CD14-positive monocyte (primary cell): ENCODE data around the gene RAB6B. TPM values are rescaled to one million over a fixed set of nuclear protein-coding genes. Genes with fewer than 3 reads are reported as not detected.

Source experiments
- DNase-seq, 3 donors: peaks; one replicate each; pipeline ENCODE4 v3.0.0-alpha.2; 2011 to 2022
- H2AFZ ChIP-seq: 2 replicates; pipeline ENCODE4 v1.6.0; 2012; ENCODE audit warnings: mild to moderate bottlenecking, low read depth, low read length, inconsistent platforms; ENCODE audit not compliant: insufficient read depth, poor library complexity, severe bottlenecking
- H3K27ac ChIP-seq, 2 donors: 1 replicate in 1 of 2; 2 replicates in 1 of 2; pipeline ENCODE4 v1.5.1; 2012 to 2013; ENCODE audit warnings: low read length in 2 of 2, control low read depth in 1 of 2, inconsistent platforms in 1 of 2, low read depth in 1 of 2, mild to moderate bottlenecking in 1 of 2
- H3K27me3 ChIP-seq, 2 donors: one replicate each; pipeline versions ENCODE4 v1.6.0 to v1.6.1; 2011 to 2013; ENCODE audit warnings: low read length in 2 of 2; ENCODE audit not compliant: control insufficient read depth in 2 of 2, insufficient read depth in 2 of 2
- H3K36me3 ChIP-seq, 2 donors: replicated peaks in 1 of 2; 1 replicate in 1 of 2; 2 replicates in 1 of 2; pipeline versions ENCODE4 v1.5.1 to v1.6.1; 2012 to 2013; ENCODE audit warnings: low read length in 2 of 2, control low read depth in 1 of 2, inconsistent platforms in 1 of 2, mild to moderate bottlenecking in 1 of 2; ENCODE audit not compliant: insufficient read depth in 2 of 2, control insufficient read depth in 1 of 2
- H3K4me1 ChIP-seq, 2 donors: 1 replicate in 1 of 2; 2 replicates in 1 of 2; pipeline versions ENCODE4 v1.5.1 to v1.6.1; 2012 to 2013; ENCODE audit warnings: low read length in 2 of 2, control low read depth in 1 of 2, inconsistent platforms in 1 of 2, mild to moderate bottlenecking in 1 of 2, moderate library complexity in 1 of 2; ENCODE audit not compliant: insufficient read depth in 2 of 2, control insufficient read depth in 1 of 2
- H3K4me2 ChIP-seq: replicated peaks from 2 replicates; pipeline ENCODE3; 2012; ENCODE audit warnings: low read length, moderate library complexity, mild to moderate bottlenecking; ENCODE audit not compliant: poor library complexity, severe bottlenecking; ENCODE audit errors: extremely low read depth
- H3K4me3 ChIP-seq, 3 experiments: fragments of 200-600 bp in 1 of 3; sonication (generic) in 1 of 3; replicated peaks in 1 of 3; 1 replicate in 2 of 3; 2 replicates in 1 of 3; pipeline ENCODE4 v1.5.1; 2011 to 2013; ENCODE audit warnings: low read length in 3 of 3, mild to moderate bottlenecking in 3 of 3, control low read depth in 2 of 3, low read depth in 2 of 3, inconsistent platforms in 1 of 3, moderate library complexity in 1 of 3
- H3K79me2 ChIP-seq: 2 replicates; pipeline ENCODE4 v1.6.0; 2012; ENCODE audit warnings: mild to moderate bottlenecking, control low read depth, inconsistent platforms, low read length, moderate library complexity; ENCODE audit not compliant: insufficient read depth
- H3K9ac ChIP-seq: 2 replicates; pipeline ENCODE4 v1.6.0; 2017; ENCODE audit warnings: low read length, mild to moderate bottlenecking; ENCODE audit not compliant: insufficient read depth, poor library complexity, severe bottlenecking
- H3K9me3 ChIP-seq, 2 donors: replicated peaks in 1 of 2; 1 replicate in 1 of 2; 2 replicates in 1 of 2; pipeline versions ENCODE4 v1.5.1 to v1.6.1; 2012 to 2013; ENCODE audit warnings: low read length in 2 of 2, control low read depth in 1 of 2; ENCODE audit not compliant: control insufficient read depth in 1 of 2, insufficient read depth in 1 of 2
- H4K20me1 ChIP-seq: 2 replicates; pipeline ENCODE4 v1.6.0; 2012; ENCODE audit warnings: mild to moderate bottlenecking, low read length, control low read depth, moderate library complexity; ENCODE audit not compliant: insufficient read depth
- H3K27ac Mint-ChIP-seq, 7 donors: one replicate each; pipeline ENCODE4 v1.8.0; 2020; ENCODE audit warnings: mild to moderate bottlenecking in 7 of 7, mixed read lengths in 7 of 7, moderate library complexity in 6 of 7, inconsistent platforms in 2 of 7
- H3K27me3 Mint-ChIP-seq, 3 donors: one replicate each; pipeline ENCODE4 v1.8.0; 2021 to 2022; ENCODE audit warnings: low read depth in 3 of 3, mild to moderate bottlenecking in 3 of 3, mixed read lengths in 3 of 3, moderate library complexity in 3 of 3, inconsistent platforms in 1 of 3
- H3K36me3 Mint-ChIP-seq, 2 donors: one replicate each; pipeline ENCODE4 v1.8.0; 2020; ENCODE audit warnings: mixed read lengths in 2 of 2, inconsistent platforms in 1 of 2, mild to moderate bottlenecking in 1 of 2
- H3K4me1 Mint-ChIP-seq: one replicate; pipeline ENCODE4 v1.8.0; 2020; ENCODE audit warnings: mild to moderate bottlenecking, mixed read lengths
- H3K4me3 Mint-ChIP-seq, 2 donors: one replicate each; pipeline ENCODE4 v1.8.0; 2020; ENCODE audit warnings: mild to moderate bottlenecking in 2 of 2, mixed read lengths in 2 of 2, moderate library complexity in 1 of 2
- H3K9me3 Mint-ChIP-seq, 7 donors: one replicate each; pipeline ENCODE4 v1.8.0; 2020 to 2022; ENCODE audit warnings: mixed read lengths in 7 of 7, mild to moderate bottlenecking in 6 of 7, moderate library complexity in 6 of 7, inconsistent platforms in 2 of 7
- WGBS: methylation state at CpG from one replicate; pipeline ENCODE4 v1.1.5; 2013; ENCODE audit warnings: missing lambda C conversion rate; ENCODE audit not compliant: insufficient coverage; 5-methylcytosine and 5-hydroxymethylcytosine counted together
- intact Hi-C, 2 donors: fragments of 100-400 bp; cut with micrococcal nuclease; formaldehyde crosslinking; loops; one replicate each; pipeline versions ENCODE4 v1.15.0 to v1.15.1; 2023
- polyA plus RNA-seq, 3 donors: library from polyadenylated mRNA; depleted of rRNA in 1 of 3; unstranded in 2 of 3; stranded (reverse) in 1 of 3; fragments of 300-500 nt in 2 of 3; fragments of >200 nt in 1 of 3; fragmentation: Illumina TruSeq in 2 of 3; gene quantifications; 1 replicate in 2 of 3; 2 replicates in 1 of 3; pipeline ENCODE4 v1.2.3, GENCODE V29; 2012 to 2021
- TF ChIP-seq, protein P1 (sequence below): fragments of 200-600 bp; IDR thresholded peaks from one replicate; pipeline ENCODE4 v1.8.0; 2022; ENCODE audit warnings: antibody characterized with exemption, mild to moderate bottlenecking

The RAB6B gene
- polyA plus RNA-seq, 3 donors: 0.46 TPM; not detected in 2

DNA sequence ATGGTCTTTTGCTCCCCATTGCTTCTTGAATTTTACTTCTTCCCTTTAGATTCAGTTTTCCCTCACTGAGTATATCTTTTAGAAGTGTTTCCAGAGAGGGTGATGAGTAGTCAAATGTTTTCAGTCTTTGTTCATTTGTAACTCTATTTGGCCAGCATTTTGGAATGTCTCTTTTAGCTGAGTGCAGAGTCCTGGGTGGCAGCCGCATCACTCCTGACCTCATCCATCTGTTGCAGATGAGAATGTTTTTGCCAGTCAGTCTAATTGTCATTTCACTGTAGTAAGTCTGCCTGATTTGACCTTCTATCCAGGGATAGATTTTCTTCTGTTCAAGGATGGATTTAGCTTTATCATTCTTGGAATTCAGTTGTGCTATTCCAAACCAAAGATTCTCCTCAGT is 82.8 kb downstream of the RAB6B start:
- H3K4me1 ChIP-seq: no peaks in the 10 kb centered on the region
- Mint-ChIP-seq H3K27me3 (no peaks in the 10 kb centered on the region), H3K4me3 (no peak overlapping the region), H3K4me1 (no peaks in the 10 kb centered on the region), H3K27ac (no peak overlapping the region), H3K36me3 (peaks cover 68 to 86% of the 10 kb centered on the region in 2 donors), H3K9me3 (no peaks in the 10 kb centered on the region)
- H3K79me2 ChIP-seq: peaks cover 3% of the 10 kb centered on the region
- intact Hi-C loops: no loop called here
- no peak overlapping the region for H3K9ac ChIP-seq
- H4K20me1 ChIP-seq: no peaks in the 10 kb centered on the region
- WGBS: 80% methylated on average over 1 of the region's 1 CpG
- H2AFZ ChIP-seq: no peak overlapping the region
- H3K27me3 ChIP-seq: no peaks in the 10 kb centered on the region
- H3K4me2 ChIP-seq: no peak overlapping the region
- H3K27ac ChIP-seq: no peak overlapping the region
- no peak for DNase-seq
- H3K9me3 ChIP-seq: no peaks in the 10 kb centered on the region
- TF ChIP-seq, protein P1, sequence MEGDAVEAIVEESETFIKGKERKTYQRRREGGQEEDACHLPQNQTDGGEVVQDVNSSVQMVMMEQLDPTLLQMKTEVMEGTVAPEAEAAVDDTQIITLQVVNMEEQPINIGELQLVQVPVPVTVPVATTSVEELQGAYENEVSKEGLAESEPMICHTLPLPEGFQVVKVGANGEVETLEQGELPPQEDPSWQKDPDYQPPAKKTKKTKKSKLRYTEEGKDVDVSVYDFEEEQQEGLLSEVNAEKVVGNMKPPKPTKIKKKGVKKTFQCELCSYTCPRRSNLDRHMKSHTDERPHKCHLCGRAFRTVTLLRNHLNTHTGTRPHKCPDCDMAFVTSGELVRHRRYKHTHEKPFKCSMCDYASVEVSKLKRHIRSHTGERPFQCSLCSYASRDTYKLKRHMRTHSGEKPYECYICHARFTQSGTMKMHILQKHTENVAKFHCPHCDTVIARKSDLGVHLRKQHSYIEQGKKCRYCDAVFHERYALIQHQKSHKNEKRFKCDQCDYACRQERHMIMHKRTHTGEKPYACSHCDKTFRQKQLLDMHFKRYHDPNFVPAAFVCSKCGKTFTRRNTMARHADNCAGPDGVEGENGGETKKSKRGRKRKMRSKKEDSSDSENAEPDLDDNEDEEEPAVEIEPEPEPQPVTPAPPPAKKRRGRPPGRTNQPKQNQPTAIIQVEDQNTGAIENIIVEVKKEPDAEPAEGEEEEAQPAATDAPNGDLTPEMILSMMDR: no peak
- H3K4me3 ChIP-seq: no peak overlapping the region
- H3K36me3 ChIP-seq: peaks cover 69 to 96% of the 10 kb centered on the region in 2 donors

DNA sequence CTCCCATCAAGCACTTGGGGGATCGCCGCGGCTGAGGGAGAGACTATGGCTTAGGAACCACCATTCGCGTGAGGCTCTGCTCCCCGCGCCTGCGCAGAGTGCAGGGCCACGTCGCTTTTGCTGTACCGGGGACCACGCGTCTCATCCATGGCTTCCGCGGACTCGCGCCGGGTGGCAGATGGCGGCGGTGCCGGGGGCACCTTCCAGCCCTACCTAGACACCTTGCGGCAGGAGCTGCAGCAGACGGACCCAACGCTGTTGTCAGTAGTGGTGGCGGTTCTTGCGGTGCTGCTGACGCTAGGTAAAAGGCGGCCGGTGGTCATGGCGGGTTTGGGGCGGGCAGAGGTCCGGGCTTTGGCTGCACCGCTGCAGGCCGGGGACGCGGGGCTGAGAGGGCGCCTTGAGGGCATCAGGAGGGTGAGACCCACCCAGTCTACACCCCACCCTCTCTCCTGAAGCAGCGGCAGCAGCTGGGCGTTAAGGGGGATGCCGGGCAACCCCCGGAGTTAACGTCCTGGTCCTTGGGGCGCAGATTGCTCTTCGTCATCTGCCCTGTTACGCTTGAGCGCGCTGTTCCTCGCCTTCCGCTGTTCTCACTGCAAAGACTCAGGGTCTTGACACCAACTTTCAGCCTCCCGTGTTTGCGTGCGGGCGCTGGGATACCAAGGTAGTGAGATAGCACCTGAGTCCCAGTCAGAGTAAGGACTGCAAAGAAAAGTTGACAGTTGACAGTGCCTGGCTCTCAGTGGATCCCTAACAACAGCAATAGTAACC is 89.8 kb downstream of the RAB6B start, which contains the start of gene SRPRB:
Gene SRPRB (plus strand): TSS at position 114 of the 774 bp plus-strand sequence. CDS start 34 bp downstream, at position 148.
- H3K27ac ChIP-seq: peak within 1 kb of the TSS; percentile 19 to 73
- TF ChIP-seq, protein P1: no peak
- peak within 1 kb of the TSS; percentile 95 for H2AFZ ChIP-seq
- H3K27me3 ChIP-seq: no peaks in the 10 kb centered on the region
- intact Hi-C loops: loop anchor here (10.0 kb wide), 4 partner anchors 141 to 1081 kb away; partner anchors contain the start of genes NPHP3 (in 2 of the 2), ANAPC13 (in 1 of the 2), CDV3 (in 1 of the 2) and CEP63 (in 1 of the 2)
- peaks cover 20% of the 10 kb centered on the region for H3K79me2 ChIP-seq
- Mint-ChIP-seq H3K9me3 (no peaks in the 10 kb centered on the region), H3K27me3 (peaks cover 3 to 6% (median 6%) of the 10 kb centered on the region in 3 donors), H3K4me1 (peaks cover 23% of the 10 kb centered on the region), H3K4me3 (peak within 1 kb of the TSS; percentile 94 to 97), H3K27ac (peak within 1 kb of the TSS; percentile 73 to 91 (median 87)), H3K36me3 (peaks cover 25 to 30% of the 10 kb centered on the region in 2 donors)
- WGBS: 1% methylated on average over 50 of the region's 53 CpGs
- peak within 1 kb of the TSS; percentile 82 to 94 (median 89) for H3K4me3 ChIP-seq
- H3K4me2 ChIP-seq: peak within 1 kb of the TSS; percentile 94
- H3K9ac ChIP-seq: peak within 1 kb of the TSS; percentile 70
- DNase-seq: peak; percentile 88 to 92 (median 91)
- peaks cover 16% of the 10 kb centered on the region in 2 donors for H3K4me1 ChIP-seq
- no peaks in the 10 kb centered on the region for H3K9me3 ChIP-seq
- peaks cover 24 to 34% of the 10 kb centered on the region in 2 donors for H3K36me3 ChIP-seq
- no peaks in the 10 kb centered on the region for H4K20me1 ChIP-seq
